GM19025 (cell line): ENCODE data around the gene METTL27.
"Not testable (repeated sequence)": the region's sequence is repeated elsewhere in the genome, so short reads cannot be mapped to it uniquely, and the experiment has no call there.

Experiments
- ATAC-seq: cut with Tn5 transposase; IDR thresholded peaks from one replicate; pipeline ENCODE4 v1.9.1; 2021; ENCODE audit warnings: mild to moderate bottlenecking, low read depth, moderate library complexity; ENCODE audit not compliant: unreplicated experiment

METTL27 gene

GRCh38 chr7:73823257-73823656, 19.1 kb downstream of the METTL27 start:
- ATAC-seq = no peak

- ATAC-seq = no peak
These were observed 19.8 kb downstream of the METTL27 start for GRCh38 chr7:73822319-73823173.

GRCh38 chr7:73821597-73822285, 20.6 kb downstream of the METTL27 start:
- ATAC-seq = not testable (repeated sequence)

- ATAC-seq = no peak
These were observed 22.3 kb downstream of the METTL27 start for GRCh38 chr7:73820013-73820412.

GRCh38 chr7:73817121-73817520, 25.2 kb downstream of the METTL27 start:
- ATAC-seq = no peak

- ATAC-seq = no peak
These were observed 26.9 kb downstream of the METTL27 start for GRCh38 chr7:73815436-73815835.

- no peak for ATAC-seq
These were observed 29.3 kb downstream of the METTL27 start for GRCh38 chr7:73812996-73813395.

GRCh38 chr7:73811760-73812168, 30.6 kb downstream of the METTL27 start:
- ATAC-seq = no peak

GRCh38 chr7:73810998-73811360, 31.3 kb downstream of the METTL27 start:
- ATAC-seq = no peak

GRCh38 chr7:73809467-73809951, 32.8 kb downstream of the METTL27 start:
- no peak for ATAC-seq

GRCh38 chr7:73802459-73802858, 39.9 kb downstream of the METTL27 start:
- ATAC-seq = no peak

GRCh38 chr7:73801577-73801976, 40.7 kb downstream of the METTL27 start:
- no peak for ATAC-seq

- ATAC-seq = no peak
These were observed 42.8 kb downstream of the METTL27 start for GRCh38 chr7:73799282-73800141.

- ATAC-seq = not testable (repeated sequence)
These were observed 45.1 kb downstream of the METTL27 start for GRCh38 chr7:73797176-73797575.

GRCh38 chr7:73796656-73797055, 45.7 kb downstream of the METTL27 start:
- ATAC-seq = not testable (repeated sequence)

GRCh38 chr7:73795188-73795587, 47.1 kb downstream of the METTL27 start:
- ATAC-seq = not testable (repeated sequence)

GRCh38 chr7:73791170-73791690, 51.1 kb downstream of the METTL27 start:
- ATAC-seq = not testable (repeated sequence)

- ATAC-seq = no peak
These were observed 53.3 kb downstream of the METTL27 start for GRCh38 chr7:73789051-73789450.

- ATAC-seq = not testable (repeated sequence)
These were observed 54.6 kb downstream of the METTL27 start for GRCh38 chr7:73787786-73788048.

- no peak for ATAC-seq
These were observed 55.7 kb downstream of the METTL27 start for GRCh38 chr7:73786588-73786987.
